Activated CD8-positive, alpha-beta memory T cell treated with anti-CD3 and anti-CD28 coated beads, Interleukin-2, amount 10 ng/mL, durations not matched to agents 7 days and 5 days (primary cell): ENCODE measurements around the gene C5orf46. TPM values are rescaled to one million over a fixed set of nuclear protein-coding genes. Genes with fewer than 3 reads are reported as not detected.
"Not testable (repeated sequence)": the region's sequence is repeated elsewhere in the genome, so short reads cannot be mapped to it uniquely, and the experiment has no call there.

Experiments
- ATAC-seq: fragments of 150-1000 bp; cut with Tn5 transposase; one replicate; pipeline ENCODE4 v1.10.0; 2021; ENCODE audit warnings: moderate library complexity
- CTCF ChIA-PET: fragments of 350-600 bp; sonication (Branson Sonifier 250); formaldehyde crosslinking; loops from one replicate; lab custom pipeline; 2021; ENCODE audit warnings: antibody characterized with exemption; lab: Charles Lee
- DNase-seq: peaks from one replicate; pipeline ENCODE4 v3.0.0-alpha.2; 2020
- H3K27ac Mint-ChIP-seq: one replicate; pipeline ENCODE4 v1.8.0; 2021; ENCODE audit warnings: mild to moderate bottlenecking, mixed read lengths
- H3K27me3 Mint-ChIP-seq: one replicate; pipeline ENCODE4 v1.8.0; 2021; ENCODE audit warnings: mixed read lengths
- H3K36me3 Mint-ChIP-seq: one replicate; pipeline ENCODE4 v1.8.0; 2021; ENCODE audit warnings: mild to moderate bottlenecking, mixed read lengths
- H3K4me1 Mint-ChIP-seq: one replicate; pipeline ENCODE4 v1.8.0; 2021; ENCODE audit warnings: mixed read lengths
- H3K4me3 Mint-ChIP-seq: one replicate; pipeline ENCODE4 v1.8.0; 2021; ENCODE audit warnings: mild to moderate bottlenecking, moderate library complexity, mixed read lengths
- H3K9me3 Mint-ChIP-seq: one replicate; pipeline ENCODE4 v1.8.0; 2022; ENCODE audit warnings: low read depth, mixed read lengths
- total RNA-seq, 2 experiments: library from RNA; stranded (reverse); gene quantifications; one replicate each; pipeline ENCODE4 v1.2.3, GENCODE V29; 2021

C5orf46 gene
- total RNA-seq, 2 experiments from 2014 or later = not detected

DNA sequence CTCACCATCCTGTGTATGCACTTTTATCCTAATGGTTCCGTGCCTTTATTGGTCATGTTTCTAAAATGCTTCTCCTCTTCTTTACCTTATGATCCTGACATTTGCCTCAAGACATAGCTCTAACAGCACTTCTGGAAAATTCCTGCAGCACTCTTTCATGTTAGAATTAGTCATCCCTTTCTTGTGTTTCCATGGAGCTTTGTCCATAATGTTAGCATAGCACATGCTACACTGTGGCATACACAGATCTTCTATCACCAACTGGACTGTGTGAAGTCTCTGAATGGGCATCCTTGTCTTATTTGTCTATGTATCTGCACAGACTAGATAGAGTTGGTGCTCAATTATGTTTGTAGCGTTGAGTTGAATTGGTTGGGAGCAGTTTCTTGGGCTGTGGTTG is 25.9 kb downstream of the C5orf46 start:
- CTCF ChIA-PET = no interaction called here
- no peaks in the 10 kb centered on the region for H3K36me3 Mint-ChIP-seq
- ATAC-seq = no peak

DNA sequence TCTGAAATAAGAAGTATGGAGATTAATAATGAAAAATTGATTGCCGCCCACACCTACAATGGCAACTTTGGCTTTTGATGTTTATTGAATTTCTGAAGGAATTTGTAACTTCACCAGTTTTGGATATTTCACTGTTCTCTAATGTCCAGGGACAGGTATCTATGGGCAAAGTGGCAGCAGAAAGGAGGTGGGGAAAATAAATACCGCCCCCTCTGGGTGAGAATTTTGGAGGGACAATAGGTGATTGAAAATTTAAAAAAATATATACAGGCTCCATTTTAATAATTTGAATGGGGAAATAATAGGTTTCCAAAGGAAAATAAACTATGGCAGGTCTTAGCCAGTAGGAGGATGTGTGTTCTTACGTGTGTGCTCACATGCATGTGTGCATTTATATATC is 26.6 kb downstream of the C5orf46 start:
- no peaks in the 10 kb centered on the region for H3K9me3 Mint-ChIP-seq
- H3K36me3 Mint-ChIP-seq = no peaks in the 10 kb centered on the region
- CTCF ChIA-PET = no interaction called here
- no peak overlapping the region for H3K27ac Mint-ChIP-seq
- DNase-seq (no peak), ATAC-seq (no peak)
- H3K4me3 Mint-ChIP-seq = no peak overlapping the region
- peaks cover 16% of the 10 kb centered on the region for H3K27me3 Mint-ChIP-seq
- no peaks in the 10 kb centered on the region for H3K4me1 Mint-ChIP-seq

More for the DNA sequence above, 25.9 kb downstream of the C5orf46 start:
- Mint-ChIP-seq H3K4me1 (no peaks in the 10 kb centered on the region), H3K27me3 (peaks cover 17% of the 10 kb centered on the region), H3K9me3 (no peaks in the 10 kb centered on the region), H3K27ac (no peak overlapping the region), H3K4me3 (no peak overlapping the region)
- no peak for DNase-seq

DNA sequence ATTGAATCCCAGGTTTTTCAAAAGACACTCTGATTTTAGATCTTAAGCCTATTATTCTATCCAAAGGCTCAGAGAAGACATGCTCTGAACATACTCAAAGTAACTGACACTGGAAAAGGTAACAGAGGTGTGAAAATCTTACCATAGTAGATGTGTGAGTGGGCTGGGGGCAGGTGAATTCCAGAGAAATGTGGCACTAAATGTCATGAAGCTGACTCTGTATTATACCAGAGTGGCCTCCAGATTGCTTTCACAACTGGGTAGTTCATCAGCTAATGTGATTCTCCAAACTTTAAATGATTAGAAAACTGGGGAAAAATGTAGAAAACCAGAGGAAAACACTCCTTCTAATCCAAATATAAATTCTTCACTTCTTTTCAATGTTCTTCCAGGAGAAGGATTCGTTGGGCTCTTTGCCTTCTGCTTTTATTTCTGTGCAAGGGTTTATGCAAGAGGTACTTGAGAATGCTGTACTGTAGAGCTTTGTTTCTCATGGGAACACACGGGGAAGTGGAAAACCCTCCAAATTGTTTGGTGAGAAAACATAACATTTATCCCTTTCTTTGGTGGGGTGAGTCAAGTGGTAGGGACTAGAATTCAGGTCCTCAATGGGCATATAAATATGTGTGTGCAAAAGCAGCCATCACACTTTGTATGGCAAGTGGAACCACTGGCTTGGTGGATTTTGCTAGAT is 28.1 kb downstream of the C5orf46 start, which contains the start of gene SCGB3A2:
Gene SCGB3A2 (plus strand): TSS at position 646 of the 694 bp plus-strand sequence. CDS start 93 bp downstream, outside the sequence.
- Mint-ChIP-seq H3K4me1 (no peaks in the 10 kb centered on the region), H3K4me3 (no peak within 1 kb of the TSS), H3K27me3 (peaks cover 14% of the 10 kb centered on the region), H3K27ac (no peak within 1 kb of the TSS), H3K36me3 (no peaks in the 10 kb centered on the region), H3K9me3 (no peaks in the 10 kb centered on the region)
- CTCF ChIA-PET = no interaction called here
- DNase-seq (no peak), ATAC-seq (no peak)

DNA sequence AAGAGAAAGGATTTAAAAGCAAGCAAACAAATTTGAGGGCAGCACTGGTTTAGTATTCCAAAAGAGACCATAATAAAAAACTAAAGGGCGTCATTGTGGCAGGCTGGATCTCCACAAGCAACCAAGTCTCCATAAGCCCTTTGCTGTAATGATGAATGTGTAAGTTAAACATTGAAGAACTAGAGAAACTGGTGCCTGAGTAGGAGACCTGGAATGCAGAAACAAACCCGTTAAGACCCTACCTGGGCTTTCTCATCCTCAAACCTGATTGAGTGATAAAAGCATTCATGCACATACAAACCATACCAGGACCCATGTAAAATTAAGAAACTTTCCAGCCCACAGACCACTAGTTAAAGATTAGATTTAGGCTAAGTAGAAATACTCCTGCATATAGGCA is 29.7 kb downstream of the C5orf46 start:
- Mint-ChIP-seq H3K4me3 (no peak overlapping the region), H3K27me3 (peaks cover 14% of the 10 kb centered on the region), H3K9me3 (no peaks in the 10 kb centered on the region), H3K36me3 (no peaks in the 10 kb centered on the region), H3K27ac (no peak overlapping the region), H3K4me1 (no peaks in the 10 kb centered on the region)
- ATAC-seq (no peak), DNase-seq (no peak)
- CTCF ChIA-PET = no interaction called here

DNA sequence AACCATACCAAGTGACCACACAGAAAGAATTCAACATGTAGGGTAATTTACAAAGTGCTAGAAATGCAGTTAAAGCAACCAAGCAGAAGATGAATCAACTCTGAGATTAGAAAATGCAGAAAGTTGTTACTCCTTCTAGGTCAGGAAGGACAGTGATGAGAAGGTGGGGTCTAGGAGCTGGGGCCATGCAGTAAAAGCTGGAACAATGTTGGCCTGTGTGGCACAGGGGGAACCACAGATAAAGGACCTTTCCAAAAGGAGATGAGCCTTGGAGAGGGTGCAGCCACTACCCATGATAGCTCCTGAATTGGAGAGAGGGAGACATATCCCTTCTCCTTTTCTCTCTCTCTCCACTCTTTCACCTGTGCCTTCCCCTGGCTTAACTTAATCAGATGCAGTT is 30.2 kb downstream of the C5orf46 start:
- Mint-ChIP-seq H3K9me3 (no peaks in the 10 kb centered on the region), H3K27me3 (peaks cover 14% of the 10 kb centered on the region), H3K4me1 (no peaks in the 10 kb centered on the region), H3K36me3 (no peaks in the 10 kb centered on the region), H3K4me3 (no peak overlapping the region), H3K27ac (no peak overlapping the region)
- no peak for DNase-seq
- ATAC-seq = no peak
- CTCF ChIA-PET = no interaction called here

DNA sequence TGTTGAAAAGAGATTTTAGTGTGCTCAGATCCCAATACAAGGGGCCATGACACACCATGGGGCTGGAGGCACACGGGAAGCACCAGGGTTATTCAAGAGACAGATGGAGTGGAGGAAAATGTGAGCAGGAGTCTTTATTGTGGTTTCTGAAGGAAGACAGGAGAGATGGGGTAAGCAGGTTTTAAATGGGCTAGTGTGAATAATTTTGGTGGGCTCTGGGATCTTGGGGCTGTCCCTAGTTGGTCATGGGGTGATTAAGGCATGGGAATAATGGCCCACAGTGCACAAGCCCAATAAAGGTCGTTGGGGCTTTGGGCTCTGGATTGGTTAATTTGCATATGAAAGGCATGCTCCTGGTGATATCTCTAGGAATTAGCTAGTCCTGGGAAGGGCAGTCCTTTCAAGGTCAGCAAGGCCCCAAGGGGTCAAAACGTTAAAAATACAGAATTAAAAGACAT is 31.4 kb downstream of the C5orf46 start:
- H3K4me1 Mint-ChIP-seq = no peaks in the 10 kb centered on the region
- H3K9me3 Mint-ChIP-seq = no peaks in the 10 kb centered on the region
- H3K27me3 Mint-ChIP-seq = peaks cover 12% of the 10 kb centered on the region
- CTCF ChIA-PET = no interaction called here
- H3K36me3 Mint-ChIP-seq = no peaks in the 10 kb centered on the region
- ATAC-seq (no peak), DNase-seq (no peak)
- no peak overlapping the region for H3K27ac Mint-ChIP-seq
- H3K4me3 Mint-ChIP-seq = no peak overlapping the region

DNA sequence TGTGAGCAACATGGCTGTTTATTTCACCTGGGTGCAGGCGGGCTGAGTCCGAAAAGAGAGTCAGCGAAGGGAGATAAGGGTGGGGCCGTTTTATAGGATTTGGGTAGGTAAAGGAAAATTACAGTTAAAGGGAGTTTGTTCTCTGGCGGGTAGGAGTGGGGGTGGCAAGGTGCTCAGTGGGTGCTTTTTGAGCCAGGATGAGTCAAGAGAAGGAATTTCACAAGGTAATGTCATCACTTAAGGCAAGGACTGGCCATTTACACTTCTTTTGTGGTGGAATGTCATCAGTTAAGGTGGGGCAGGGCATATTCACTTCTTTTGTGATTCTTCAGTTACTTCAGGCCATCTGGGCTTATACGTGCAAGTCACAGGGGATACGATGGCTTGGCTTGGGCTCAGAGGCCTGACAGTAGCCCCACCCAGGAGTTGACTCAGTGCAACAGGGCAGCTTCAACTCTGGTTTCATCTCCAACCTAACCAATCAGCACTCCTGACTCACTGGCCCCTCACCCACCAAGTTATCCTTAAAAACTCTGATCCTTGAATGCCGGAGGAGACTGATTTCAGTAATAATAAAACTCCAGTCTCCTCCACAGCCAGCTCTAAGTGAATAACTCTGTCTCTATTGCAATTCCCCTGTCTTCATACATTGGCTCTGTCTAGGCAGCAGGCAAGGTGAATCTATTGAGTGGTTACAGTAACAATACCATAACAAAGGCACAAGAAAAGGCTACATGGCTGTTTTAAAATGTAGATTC is 32.0 kb downstream of the C5orf46 start:
- H3K27ac Mint-ChIP-seq, CTCF ChIA-PET, H3K27me3 Mint-ChIP-seq, H3K4me3 Mint-ChIP-seq, H3K36me3 Mint-ChIP-seq, DNase-seq, H3K4me1 Mint-ChIP-seq, ATAC-seq, H3K9me3 Mint-ChIP-seq: not testable (repeated sequence)

DNA sequence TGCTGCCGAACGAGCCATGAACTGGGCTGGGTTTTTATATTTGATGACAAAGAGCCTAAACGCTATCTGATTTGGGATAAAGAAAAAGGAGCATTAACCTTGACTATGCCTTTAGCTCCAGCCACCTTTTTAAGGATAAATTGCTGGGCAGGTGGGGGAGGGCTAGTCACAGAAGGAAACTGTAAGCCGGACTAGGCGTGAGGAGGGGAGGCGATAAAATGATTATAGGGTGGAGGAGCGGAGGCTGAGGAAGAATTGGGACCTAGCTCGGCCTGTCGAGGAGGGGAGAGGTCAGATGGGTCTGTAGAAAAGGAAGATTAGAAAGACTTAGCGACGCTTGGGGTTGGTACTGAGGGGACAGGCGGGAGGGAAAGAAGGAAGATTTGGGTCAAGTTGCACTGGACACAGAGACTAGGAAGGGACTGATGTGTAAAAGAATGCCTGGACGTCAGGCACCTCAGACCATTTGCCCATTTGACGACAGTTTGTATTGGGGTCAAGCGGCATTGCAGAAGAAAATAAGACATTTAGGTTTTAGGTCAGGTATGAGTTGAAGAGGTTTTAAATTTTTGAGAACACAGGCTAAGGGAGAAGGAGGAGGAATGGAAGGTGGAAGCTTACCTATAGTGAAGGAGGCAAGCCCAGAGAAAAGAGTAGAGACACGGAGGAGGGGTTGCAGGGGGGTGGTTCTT is 33.4 kb downstream of the C5orf46 start:
- H3K36me3 Mint-ChIP-seq, DNase-seq, H3K4me3 Mint-ChIP-seq, H3K4me1 Mint-ChIP-seq, CTCF ChIA-PET, H3K27me3 Mint-ChIP-seq, H3K9me3 Mint-ChIP-seq, H3K27ac Mint-ChIP-seq, ATAC-seq: not testable (repeated sequence)

DNA sequence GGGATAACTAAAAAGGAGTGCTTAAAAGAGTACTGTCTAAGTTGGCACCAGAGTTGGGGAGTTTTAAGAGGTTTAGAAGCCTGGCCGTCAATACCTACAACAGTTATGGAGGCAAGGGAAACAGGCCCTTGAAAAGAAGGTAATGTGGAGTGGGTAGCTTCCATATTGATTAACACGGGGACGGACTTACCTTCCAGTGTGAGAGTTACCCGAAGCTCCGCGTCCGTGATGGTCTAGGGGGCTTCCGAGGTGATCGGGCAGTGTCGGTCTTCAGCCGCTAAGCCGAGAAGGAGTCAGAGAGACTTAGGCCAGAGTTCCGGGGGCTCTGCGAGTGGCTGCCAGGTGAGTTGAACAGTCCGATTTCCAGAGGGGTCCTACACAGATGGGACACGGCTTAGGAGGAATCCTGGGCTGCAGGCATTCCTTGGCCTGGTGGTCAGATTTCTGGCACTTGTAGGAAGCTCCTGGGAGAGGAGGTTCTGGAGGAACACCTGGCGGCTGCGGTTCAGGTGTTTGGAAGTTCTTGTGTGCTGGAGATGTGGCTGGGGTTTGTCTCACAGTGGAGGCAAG is 34.3 kb downstream of the C5orf46 start:
- H3K4me1 Mint-ChIP-seq, ATAC-seq, DNase-seq, H3K36me3 Mint-ChIP-seq, H3K9me3 Mint-ChIP-seq, H3K4me3 Mint-ChIP-seq, H3K27ac Mint-ChIP-seq, H3K27me3 Mint-ChIP-seq, CTCF ChIA-PET: not testable (repeated sequence)

DNA sequence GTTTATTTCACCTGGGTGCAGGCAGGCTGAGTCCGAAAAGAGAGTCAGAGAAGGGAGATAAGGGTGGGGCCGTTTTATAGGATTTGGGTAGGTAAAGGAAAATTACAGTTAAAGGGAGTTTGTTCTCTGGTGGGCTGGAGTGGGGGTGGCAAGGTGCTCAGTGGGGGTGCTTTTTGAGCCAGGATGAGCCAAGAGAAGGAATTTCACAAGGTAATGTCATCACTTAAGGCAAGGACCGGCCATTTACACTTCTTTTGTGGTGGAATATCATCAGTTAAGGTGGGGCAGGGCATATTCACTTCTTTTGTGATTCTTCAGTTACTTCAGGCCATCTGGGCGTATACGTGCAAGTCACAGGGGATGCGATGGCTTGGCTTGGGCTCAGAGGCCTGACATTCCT is 36.4 kb downstream of the C5orf46 start:
- H3K9me3 Mint-ChIP-seq, DNase-seq, H3K4me1 Mint-ChIP-seq, H3K27ac Mint-ChIP-seq, H3K27me3 Mint-ChIP-seq, H3K4me3 Mint-ChIP-seq, H3K36me3 Mint-ChIP-seq, ATAC-seq, CTCF ChIA-PET: not testable (repeated sequence)

DNA sequence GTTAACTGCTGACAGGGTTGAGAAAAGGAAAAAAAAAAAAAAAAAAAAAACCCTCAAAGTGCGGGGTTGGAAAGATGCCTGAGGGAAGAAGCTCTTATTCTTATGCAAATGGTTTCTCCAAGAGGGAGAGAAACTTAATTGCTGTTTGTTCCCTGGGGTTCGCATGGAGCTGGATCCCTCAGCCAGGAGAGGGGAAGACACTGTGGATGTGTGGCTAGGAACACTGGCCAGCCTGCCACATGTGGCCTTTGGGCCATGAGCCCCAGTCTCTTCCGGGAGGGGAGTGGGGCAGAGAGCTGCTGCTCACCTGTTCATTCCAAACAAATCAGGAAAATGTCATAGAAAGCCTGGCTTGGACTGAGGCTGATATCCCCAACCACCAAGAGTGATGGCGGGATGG is 37.2 kb downstream of the C5orf46 start:
- CTCF ChIA-PET = no interaction called here
- no peaks in the 10 kb centered on the region for H3K27me3 Mint-ChIP-seq
- no peak overlapping the region for H3K27ac Mint-ChIP-seq
- DNase-seq (no peak), ATAC-seq (no peak)
- no peaks in the 10 kb centered on the region for H3K9me3 Mint-ChIP-seq
- no peaks in the 10 kb centered on the region for H3K36me3 Mint-ChIP-seq
- no peaks in the 10 kb centered on the region for H3K4me1 Mint-ChIP-seq
- no peak overlapping the region for H3K4me3 Mint-ChIP-seq

DNA sequence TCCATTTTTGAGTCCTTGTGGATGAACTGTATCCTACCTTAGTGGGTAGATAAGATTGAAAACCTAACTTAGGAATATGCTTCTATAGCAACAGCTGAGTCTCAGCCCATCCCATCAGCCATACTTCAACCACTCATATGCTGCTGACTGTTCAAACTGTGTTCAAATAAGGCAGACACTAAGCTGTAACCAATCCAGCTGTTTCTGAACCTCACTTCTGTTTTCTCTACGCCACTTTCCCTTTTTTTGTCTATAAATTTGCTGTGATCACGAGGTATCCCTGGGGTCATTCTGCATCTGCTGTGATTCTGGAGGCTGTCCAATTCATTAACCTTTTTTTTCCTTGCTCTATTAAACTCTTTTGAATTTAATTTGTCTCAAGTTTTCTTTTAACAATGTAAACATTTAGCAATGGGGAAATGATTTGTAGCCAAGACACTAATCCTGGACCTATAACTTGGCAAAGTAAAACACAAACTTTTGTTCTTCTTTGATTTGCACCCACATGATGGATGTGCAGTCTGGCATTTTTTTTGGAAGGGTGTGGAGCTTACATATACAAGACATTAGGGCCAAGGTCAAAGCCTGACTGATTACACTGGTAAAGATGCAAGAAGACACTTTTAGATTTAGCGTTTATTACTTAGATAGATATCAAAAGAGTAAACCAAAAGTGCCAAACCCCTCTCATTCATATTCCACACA is 42.7 kb downstream of the C5orf46 start:
- H3K4me3 Mint-ChIP-seq = no peak overlapping the region
- no peaks in the 10 kb centered on the region for H3K4me1 Mint-ChIP-seq
- peaks cover under 1% of the 10 kb centered on the region for H3K27me3 Mint-ChIP-seq
- H3K9me3 Mint-ChIP-seq = no peaks in the 10 kb centered on the region
- DNase-seq = no peak
- CTCF ChIA-PET = no interaction called here
- no peak for ATAC-seq
- H3K27ac Mint-ChIP-seq = no peak overlapping the region
- no peaks in the 10 kb centered on the region for H3K36me3 Mint-ChIP-seq

DNA sequence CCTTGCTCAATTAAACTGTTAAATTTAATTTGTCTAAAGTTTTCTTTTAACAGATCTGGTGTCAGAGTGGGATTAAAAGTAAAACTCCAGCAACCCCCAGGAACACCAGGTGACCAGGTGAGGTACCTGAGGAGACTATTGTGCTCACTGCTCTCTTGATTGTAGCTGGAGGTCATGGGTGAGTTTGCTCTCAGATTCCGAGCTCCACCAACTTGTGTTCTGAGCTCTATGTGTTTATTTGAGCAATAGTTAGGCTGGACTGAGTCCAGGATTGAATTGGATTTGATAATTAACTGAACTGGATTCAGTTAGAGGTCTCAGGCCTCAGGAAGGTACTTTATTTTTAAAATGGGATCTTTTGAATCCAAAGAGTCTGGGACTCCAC is 45.7 kb downstream of the C5orf46 start:
- H3K27ac Mint-ChIP-seq = no peak overlapping the region
- H3K27me3 Mint-ChIP-seq = peaks cover 7% of the 10 kb centered on the region
- ATAC-seq (no peak), DNase-seq (no peak)
- H3K36me3 Mint-ChIP-seq = no peaks in the 10 kb centered on the region
- H3K4me3 Mint-ChIP-seq = no peak overlapping the region
- no peaks in the 10 kb centered on the region for H3K9me3 Mint-ChIP-seq
- peaks cover 3% of the 10 kb centered on the region for H3K4me1 Mint-ChIP-seq
- CTCF ChIA-PET = interaction anchor here (1.2 kb wide), 1 partner anchor 72 kb away, joined by 3 read pairs; no protein-coding TSS in a partner anchor
